Measurements from ENCODE around the gene NR1D1.

The NR1D1 gene

GRCh38 chr17:40095351-40095943 is 4.9 kb downstream of the NR1D1 start:
- DNase-seq, result no peak

DNA sequence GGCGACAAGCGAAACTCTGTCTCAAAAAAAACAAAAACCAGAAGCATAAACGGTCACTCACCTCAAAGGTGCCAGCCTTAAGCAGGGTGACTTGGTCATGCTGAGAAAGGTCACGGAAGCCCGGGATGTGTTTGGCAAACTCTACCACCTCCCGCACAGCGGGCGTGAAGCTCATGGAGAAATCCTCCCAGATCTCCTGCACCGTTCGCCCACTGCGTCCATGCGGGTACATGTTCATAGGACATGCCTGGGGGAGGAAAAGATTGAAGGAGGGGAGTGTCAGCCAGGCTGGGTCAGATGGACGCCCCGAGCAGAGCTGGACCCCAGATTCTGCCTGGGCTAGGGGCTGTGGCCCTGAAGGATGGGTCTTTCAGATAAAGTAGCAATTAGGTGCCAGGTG is 5.5 kb downstream of the NR1D1 start:
- DNase-seq, result no peak

DNA sequence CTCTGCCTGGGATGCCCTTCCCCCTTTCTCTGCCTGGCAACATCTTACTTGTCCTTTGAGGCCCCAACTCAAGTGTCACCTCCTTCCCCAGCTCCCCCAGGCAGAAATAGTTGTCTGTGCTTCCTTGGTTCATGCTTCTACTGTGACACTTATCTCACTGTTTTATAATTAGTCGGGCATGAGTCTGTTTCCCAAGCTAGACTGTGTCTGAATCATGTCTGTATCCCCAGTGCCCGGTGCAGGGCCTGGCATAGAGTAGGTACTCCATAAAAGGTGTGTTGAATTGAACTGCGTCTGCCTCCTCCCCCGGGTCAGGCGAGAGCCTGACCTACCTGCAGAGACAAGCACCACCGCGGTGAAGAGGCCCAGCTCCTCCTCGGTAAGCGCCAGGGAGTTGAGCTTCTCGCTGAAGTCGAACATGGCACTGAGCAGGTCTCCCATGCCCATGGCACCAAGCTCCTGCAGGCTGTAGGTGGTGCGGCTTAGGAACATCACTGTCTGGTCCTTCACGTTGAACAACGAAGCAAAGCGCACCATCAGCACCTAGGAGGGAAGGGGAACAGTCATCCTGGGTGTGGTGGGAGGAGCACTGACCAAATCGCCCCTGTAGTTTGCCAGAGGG is 6.7 kb downstream of the NR1D1 start:
- DNase-seq, result no peak

- no peak for DNase-seq
These were observed 7.3 kb downstream of the NR1D1 start for GRCh38 chr17:40093005-40093579.

- DNase-seq, result no peak
These were observed 7.8 kb downstream of the NR1D1 start for GRCh38 chr17:40092581-40092980.

DNA sequence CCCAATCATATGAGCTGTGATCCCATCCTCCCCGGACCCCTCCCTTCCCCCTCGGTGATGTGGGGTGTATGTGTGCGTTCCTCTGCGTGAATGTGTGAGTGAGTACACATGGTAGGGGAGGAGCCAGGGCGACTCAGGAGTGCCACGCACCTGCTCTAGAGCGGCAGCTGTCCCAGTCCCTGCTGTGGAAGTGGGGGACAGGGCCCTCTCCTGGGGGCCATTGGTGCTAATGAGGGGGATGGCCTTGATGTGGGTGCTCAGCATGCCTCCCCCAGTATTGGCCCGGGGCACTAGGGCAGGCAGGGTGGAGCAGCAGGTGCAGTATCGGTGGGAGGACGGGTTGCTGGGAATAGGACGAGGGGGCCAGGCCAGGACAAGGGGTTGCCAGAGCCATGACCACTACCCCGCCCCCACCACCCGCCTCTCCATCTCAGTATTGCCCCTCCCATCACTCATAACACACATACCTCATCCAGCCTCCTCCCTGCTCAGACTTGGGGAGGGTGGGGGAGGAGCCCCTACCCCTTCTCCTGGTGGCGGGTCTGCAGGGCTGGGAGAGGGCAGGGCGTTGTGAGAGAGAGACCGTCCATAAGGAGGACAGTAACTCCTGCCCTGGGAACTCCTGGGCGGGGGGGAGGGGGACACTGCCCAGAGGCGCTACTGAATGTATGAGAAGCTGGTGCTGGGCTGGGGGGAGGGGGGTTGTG is 8.5 kb downstream of the NR1D1 start:
- no peak for DNase-seq

GRCh38 chr17:40090237-40091119 is 9.9 kb downstream of the NR1D1 start:
- DNase-seq, result no peak

DNA sequence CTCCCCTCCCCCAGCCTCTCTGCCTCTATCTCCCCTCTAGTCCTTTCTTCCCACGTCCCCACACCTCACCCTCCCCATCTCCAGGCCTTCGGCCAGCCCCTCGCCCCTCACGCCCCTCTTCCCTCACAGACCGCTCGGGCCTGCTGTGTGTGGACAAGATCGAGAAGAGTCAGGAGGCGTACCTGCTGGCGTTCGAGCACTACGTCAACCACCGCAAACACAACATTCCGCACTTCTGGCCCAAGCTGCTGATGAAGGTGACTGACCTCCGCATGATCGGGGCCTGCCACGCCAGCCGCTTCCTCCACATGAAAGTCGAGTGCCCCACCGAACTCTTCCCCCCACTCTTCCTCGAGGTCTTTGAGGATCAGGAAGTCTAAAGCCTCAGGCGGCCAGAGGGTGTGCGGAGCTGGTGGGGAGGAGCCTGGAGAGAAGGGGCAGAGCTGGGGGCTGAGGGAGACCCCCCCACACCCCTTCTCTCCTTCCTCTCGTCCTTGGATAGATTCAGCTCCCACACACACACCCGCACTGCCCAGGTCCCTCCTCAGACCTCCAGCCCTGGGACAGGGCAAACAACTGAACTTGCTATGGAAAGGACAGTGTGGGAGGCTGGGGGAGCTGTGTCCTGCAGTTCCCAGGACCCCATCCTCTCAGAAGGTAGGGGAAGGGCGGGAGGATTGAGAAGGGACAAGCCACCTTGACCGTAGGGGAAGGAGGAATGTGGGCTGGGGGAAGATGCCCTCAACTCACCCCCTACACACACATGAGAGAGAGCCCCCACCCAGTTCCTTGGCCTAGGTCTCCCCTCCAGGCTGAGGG is 11.1 kb downstream of the NR1D1 start:
- DNase-seq, result no peak

DNA sequence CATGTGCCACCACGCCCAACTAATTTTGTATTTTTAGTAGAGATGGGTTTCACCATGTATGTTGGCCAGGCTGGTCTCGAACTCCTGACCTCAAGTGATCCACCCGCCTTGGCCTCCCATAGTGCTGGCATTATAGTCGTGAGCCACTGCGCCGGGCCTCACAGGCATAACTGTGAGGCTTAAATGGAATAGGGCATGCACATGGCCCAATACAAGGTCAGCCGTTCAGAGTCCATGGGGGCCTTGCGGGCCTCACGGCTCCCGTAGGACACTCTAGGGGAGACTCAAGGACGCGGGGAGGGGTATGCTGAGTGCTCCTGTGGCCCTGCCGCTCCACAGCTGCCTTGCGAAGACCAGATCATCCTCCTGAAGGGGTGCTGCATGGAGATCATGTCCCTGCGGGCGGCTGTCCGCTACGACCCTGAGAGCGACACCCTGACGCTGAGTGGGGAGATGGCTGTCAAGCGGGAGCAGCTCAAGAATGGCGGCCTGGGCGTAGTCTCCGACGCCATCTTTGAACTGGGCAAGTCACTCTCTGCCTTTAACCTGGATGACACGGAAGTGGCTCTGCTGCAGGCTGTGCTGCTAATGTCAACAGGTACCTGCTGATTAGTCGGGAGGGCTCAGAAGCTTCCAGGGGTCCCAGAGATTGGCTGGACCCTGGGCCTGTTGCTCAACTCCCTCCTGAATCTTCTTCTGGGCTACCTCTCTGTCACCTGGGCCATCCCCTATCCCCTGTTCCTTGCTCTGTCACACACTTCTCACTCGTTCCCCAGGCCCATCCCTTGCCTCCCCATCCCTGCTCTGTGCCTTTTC is 12.3 kb downstream of the NR1D1 start:
- no peak for DNase-seq

DNA sequence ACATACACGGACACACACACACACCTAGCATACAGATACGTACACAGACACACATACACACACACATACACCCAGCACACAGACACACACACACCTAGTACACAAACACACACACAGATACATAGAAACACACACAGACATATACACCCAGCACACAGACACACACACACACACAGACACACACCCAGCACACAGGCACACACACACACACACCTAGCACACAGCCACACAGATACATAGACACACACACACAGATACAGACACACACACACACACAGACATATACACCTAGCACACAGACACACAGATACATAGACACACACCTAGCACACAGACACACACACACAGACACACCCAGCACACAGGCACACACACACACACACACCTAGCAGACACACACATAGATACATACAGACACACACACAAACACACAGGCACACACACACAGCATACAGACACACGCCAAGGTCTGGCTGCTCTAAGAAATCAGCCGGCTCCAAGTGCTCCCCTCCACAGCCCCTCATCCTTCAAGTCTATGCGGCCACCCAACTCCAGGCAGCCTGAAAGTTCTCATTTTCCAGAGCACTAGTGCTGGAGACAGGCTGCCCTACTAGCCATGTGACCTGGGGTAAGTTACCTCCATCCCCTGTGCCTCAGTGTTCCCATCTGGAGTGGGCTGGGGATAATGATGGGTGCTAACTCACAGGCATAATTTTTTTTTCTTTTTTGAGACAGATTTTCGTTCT is 13.2 kb downstream of the NR1D1 start:
- no peak for DNase-seq

DNA sequence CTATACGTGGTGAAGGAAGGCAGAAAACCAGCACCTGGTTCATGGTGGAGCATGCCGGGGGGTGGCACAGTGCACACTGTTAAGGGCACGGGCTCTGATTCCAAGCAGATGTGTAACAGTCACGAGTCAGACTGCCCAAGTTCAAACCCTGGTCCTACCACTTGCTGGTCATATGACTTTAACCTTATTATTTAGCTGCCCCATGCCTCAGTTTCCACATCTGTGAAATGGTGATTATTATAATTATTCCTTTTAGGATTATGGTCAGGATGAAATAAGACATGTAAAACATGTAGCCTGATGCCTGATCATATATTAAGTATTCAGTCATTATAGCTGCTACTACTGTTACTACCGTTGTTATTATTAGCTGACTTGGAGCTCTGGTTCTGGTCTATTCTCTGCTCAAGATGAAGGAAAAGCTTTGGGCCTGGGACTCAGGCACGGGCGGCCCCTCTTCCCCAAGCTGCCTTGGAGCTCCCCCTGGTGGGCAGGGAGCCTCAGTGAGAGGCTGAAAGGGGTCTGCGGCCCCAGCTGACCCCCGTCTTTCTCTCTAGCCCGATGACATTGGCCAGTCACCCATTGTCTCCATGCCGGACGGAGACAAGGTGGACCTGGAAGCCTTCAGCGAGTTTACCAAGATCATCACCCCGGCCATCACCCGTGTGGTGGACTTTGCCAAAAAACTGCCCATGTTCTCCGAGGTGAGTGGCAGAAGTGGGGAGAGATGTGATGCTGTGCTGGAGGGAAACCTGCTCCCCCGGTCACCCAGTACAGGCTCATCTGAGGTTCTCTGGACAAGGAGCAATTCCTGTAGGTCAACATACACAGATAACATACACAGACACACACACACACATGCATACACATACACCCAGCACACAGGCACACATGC is 14.0 kb downstream of the NR1D1 start:
- no peak for DNase-seq

DNA sequence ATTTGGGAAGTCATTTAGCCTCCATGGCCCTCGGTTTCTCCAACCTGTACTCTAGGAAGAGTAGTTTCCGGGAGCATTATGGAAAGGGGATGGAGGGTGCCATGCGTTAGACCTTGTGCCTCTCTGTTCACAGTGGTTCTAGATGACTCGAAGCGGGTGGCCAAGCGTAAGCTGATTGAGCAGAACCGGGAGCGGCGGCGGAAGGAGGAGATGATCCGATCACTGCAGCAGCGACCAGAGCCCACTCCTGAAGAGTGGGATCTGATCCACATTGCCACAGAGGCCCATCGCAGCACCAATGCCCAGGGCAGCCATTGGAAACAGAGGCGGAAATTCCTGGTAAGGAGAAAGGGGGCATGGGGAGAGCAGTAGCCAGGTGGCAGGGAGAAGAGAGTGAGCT is 15.9 kb downstream of the NR1D1 start:
- no peak for DNase-seq

DNA sequence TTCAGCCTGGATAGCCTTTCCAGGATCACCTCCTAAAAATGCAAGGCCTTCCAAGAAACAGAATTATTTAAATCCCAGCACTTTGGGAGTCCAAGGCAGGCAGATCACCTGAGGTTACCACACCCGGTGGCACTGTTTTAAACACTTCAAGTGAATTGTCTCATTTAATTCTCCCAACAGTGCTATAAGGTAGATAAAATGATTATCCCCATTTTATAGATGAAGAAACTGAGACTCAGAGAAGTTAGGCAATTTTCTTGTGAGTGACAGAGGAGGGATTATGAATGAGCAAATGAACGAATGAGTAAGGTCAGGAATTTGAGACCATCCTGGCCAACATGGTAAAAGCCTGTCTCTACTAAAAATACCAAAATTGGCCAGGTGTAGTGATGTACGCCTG is 20.8 kb downstream of the NR1D1 start:
- DNase-seq, result no peak

DNA sequence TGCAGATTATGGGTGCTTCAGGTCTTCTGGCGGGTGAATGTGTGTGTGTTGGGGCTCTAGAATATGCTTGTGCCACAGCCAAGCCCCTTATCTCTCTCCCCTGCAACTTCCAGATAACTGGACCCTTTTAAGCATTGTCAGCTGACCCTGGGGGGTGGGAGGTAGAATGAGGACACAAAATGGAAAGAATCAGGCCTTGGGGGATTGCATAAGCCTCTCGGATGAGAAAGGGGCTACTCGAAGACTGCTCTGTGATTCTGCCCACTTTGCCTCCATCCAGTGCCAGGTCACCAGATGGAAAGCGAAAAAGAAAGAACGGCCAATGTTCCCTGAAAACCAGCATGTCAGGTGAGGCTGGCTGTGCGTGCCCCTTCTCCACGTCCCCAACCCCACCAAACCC is 23.8 kb downstream of the NR1D1 start:
- DNase-seq, result no peak

- no peak for DNase-seq
These were observed 24.4 kb downstream of the NR1D1 start for GRCh38 chr17:40075942-40076498.

GRCh38 chr17:40075201-40075941 is 25.0 kb downstream of the NR1D1 start:
- DNase-seq, result no peak

DNA sequence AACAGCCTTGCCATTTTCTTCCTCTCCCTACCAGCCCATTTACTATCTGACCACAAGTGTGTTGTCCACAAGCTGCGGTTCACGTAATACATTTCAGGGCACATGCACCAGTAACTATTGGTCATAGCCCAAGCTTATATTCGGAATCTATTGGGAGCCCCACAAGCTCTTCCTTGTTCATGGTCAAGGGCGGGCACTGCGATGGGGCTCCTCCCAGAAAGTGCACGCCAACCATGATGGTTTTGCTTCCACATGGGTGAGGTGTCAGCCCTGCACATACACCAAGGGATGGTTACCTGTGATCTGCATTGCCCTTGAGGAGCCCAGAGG is 25.6 kb downstream of the NR1D1 start:
- DNase-seq, result no peak

GRCh38 chr17:40074175-40074512 is 26.2 kb downstream of the NR1D1 start:
- DNase-seq, result no peak
